ENCODE results near the gene CRTC3.
"Not testable (repeated sequence)": the region's sequence is repeated elsewhere in the genome, so short reads cannot be mapped to it uniquely, and the experiment has no call there.

The CRTC3 gene

GRCh38 chr15:90677807-90678790, 148.4 kb downstream of the CRTC3 start:
- DNase-seq (ENCODE audit: low spot score), result peak; percentile 58

DNA sequence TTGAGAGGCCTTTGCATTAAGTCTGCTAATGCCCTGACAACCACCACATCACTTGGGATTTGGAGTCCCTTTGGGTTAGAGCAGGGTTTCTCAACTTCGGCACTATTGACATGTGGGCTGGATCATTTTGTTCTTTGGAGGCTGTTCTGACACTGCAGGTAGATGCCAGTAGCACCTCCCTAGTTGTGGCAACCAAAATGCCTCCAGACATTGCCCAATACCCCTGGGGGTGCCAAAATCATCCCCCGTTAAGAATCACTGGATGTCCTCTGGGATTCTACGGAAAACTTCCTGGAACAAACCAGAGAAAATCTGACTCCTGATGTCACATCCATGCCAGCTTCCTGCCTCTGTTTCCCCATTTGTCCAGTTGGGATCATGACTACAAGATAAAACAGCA, 150.2 kb downstream of the CRTC3 start:
- no peak for DNase-seq (ENCODE audit: low spot score)

- DNase-seq (ENCODE audit: low spot score), result no peak
Observed at GRCh38 chr15:90680371-90680935, 150.7 kb downstream of the CRTC3 start.

GRCh38 chr15:90681056-90681455, 151.3 kb downstream of the CRTC3 start:
- DNase-seq (ENCODE audit: low spot score), result no peak

GRCh38 chr15:90681480-90681879, 151.8 kb downstream of the CRTC3 start:
- no peak for DNase-seq (ENCODE audit: low spot score)

- DNase-seq (ENCODE audit: low spot score), result no peak
Observed at GRCh38 chr15:90683371-90683770, 153.6 kb downstream of the CRTC3 start.

DNA sequence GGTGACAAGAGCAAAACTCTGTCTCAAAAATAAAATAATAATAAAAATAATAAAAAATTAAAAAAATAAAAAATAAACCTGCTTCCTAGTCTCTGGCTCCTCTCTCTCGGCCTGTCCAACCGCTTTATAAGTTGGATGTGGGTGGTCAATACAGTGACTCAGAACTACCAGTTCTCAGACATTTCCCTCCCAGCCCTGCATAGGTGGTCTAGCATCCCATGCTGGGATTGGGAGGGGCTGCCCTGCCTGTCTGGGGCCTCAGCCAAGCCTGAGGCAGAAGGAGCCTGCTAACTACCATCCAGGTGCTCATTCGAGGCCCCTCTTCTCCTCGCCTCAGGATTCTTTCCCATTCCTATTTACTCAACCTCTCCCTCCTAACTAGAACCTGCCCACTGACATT, 154.2 kb downstream of the CRTC3 start:
- DNase-seq (ENCODE audit: low spot score), result no peak

- DNase-seq (ENCODE audit: low spot score), result no peak
Observed at GRCh38 chr15:90684281-90684680, 154.6 kb downstream of the CRTC3 start.

GRCh38 chr15:90685591-90686434, 156.1 kb downstream of the CRTC3 start:
- no peak for DNase-seq (ENCODE audit: low spot score)

- DNase-seq (ENCODE audit: low spot score), result peak; percentile 62
Observed at GRCh38 chr15:90686435-90687218, 156.9 kb downstream of the CRTC3 start.

DNA sequence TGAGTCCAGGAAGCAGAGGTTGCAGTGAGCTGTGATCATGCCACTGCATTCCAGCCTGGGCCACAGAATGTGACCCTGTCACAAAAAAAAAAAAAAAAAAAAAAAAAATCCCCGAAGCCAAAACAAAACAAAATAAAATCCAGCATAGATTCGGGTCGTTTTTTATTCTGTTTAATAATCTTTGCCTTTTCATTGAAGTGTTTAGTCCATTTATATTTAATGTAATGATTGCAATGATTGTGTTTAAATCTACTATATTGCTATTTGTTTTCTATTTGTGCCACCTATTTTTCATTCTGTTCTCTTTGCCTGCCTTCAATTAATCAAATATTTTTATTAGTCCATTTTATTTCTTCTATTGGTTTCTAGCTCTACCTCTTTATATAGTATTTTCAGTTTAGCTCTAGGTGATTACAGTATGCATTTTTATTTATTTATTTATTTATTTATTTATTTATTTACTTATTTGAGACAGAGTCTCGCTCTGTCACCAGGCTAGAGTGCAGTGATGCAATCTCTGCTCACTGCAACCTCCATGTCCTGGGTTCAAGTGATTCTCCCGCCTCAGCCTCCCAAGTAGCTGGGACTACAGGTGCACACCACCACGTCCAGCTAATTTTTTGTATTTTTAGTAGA, 159.7 kb downstream of the CRTC3 start:
- not testable (repeated sequence) for DNase-seq (ENCODE audit: low spot score)

DNA sequence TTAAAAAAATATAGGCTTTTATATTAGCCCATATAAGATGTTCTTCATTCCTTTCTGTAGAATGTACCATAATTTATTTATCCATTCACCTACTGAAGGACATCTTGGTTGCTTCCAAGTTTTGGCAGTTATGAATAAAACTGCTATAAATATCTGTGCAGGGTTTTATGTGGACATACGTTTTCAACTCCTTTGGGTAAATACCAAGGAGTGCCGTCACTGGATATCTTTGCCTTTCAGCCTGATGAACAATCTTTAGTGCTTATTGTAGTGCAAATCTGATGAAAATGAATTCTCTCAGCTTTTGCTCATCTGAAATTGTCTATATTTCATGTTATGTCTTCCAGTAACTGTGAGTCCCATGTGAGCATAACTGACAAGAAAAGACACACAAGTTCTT, 160.9 kb downstream of the CRTC3 start:
- no peak for DNase-seq (ENCODE audit: low spot score)

- DNase-seq (ENCODE audit: low spot score), result no peak
Observed at GRCh38 chr15:90691369-90691768, 161.6 kb downstream of the CRTC3 start.

- no peak for DNase-seq (ENCODE audit: low spot score)
Observed at GRCh38 chr15:90691982-90692773, 162.5 kb downstream of the CRTC3 start.

Data from CD4-positive, alpha-beta T cell treated with Interleukin-6 at 100 ng/mL for 8 hours (primary cell).